ENCODE data around the gene TEX36.
"Not testable (repeated sequence)": the region's sequence is repeated elsewhere in the genome, so short reads cannot be mapped to it uniquely, and the experiment has no call there.

Gene TEX36

DNA sequence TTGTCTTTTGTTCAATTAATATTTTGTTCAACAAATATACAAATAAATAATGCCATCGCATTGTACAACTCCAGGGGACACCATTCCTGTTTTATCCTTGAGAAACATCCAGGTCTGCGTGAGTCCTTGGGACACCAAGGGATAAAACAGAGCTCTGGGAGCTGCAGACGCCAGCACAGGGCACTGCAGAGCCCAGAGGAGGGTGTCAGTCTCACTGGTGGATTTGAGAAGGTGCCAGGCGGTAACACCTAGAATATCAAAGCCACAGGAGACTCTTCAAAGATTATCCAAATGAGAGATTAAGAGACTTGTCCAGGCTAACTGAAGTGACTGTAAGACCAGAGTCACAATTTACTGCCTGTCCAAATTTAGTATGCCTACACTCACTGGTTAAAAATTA is 55.3 kb downstream of the TEX36 start:
- in situ Hi-C loops (cut with MboI; ENCODE audit: low pct_unique_long_range_greater_than_20kb, low sequenced_read_pairs, unreplicated experiment), result no loop called here
- TF ChIP-seq, protein P1, sequence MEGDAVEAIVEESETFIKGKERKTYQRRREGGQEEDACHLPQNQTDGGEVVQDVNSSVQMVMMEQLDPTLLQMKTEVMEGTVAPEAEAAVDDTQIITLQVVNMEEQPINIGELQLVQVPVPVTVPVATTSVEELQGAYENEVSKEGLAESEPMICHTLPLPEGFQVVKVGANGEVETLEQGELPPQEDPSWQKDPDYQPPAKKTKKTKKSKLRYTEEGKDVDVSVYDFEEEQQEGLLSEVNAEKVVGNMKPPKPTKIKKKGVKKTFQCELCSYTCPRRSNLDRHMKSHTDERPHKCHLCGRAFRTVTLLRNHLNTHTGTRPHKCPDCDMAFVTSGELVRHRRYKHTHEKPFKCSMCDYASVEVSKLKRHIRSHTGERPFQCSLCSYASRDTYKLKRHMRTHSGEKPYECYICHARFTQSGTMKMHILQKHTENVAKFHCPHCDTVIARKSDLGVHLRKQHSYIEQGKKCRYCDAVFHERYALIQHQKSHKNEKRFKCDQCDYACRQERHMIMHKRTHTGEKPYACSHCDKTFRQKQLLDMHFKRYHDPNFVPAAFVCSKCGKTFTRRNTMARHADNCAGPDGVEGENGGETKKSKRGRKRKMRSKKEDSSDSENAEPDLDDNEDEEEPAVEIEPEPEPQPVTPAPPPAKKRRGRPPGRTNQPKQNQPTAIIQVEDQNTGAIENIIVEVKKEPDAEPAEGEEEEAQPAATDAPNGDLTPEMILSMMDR (IDR thresholded peaks at IDR 0.05; ENCODE audit: extremely low read depth, insufficient read depth, missing control alignments), result no peak
- DNase-seq (ENCODE audit: low spot score), result no peak

DNA sequence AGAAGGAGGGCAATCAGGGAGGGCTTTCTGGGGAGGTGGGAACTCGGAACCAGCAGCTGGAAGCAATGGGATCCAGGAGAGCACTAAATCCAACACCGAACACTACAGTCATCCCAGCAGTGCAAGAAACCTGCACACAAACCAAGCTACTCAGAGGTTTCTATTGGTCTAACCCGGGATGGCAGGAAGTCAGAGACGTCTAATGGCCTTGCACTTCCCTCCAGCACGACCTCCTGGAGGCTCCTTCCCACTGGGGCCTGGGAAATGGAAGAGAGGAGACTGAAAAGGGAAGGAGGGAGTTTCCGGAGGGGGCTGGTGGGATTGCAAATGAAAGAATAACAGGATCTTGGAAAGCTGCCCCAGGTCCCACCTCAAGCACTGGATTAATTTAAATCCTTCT is 56.3 kb downstream of the TEX36 start:
- in situ Hi-C loops (cut with MboI; ENCODE audit: low pct_unique_long_range_greater_than_20kb, low sequenced_read_pairs, unreplicated experiment), result no loop called here
- no peak for DNase-seq (ENCODE audit: low spot score)
- TF ChIP-seq, protein P1 (IDR thresholded peaks at IDR 0.05; ENCODE audit: extremely low read depth, insufficient read depth, missing control alignments), result no peak

DNA sequence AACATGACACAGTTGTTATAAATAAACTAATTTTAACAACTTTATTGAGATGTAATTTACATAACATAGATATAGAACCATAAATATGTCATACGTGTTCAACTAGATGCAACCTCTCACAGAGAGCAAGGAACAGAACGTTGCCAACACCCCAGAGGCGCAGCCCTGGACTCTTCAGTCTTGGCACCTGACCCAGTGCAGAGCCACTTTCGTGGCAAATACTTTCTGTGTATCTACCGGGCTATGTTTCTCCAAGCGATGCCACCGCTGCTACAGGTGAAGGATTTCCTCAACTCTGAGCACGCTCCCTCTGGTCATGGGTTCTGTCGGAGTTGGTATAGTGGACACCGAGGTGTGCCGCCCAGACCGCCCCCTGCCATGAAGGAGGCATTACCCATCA is 57.4 kb downstream of the TEX36 start:
- TF ChIP-seq, protein P1 (IDR thresholded peaks at IDR 0.05; ENCODE audit: extremely low read depth, insufficient read depth, missing control alignments), result no peak
- no peak for DNase-seq (ENCODE audit: low spot score)
- in situ Hi-C loops (cut with MboI; ENCODE audit: low pct_unique_long_range_greater_than_20kb, low sequenced_read_pairs, unreplicated experiment), result no loop called here

DNA sequence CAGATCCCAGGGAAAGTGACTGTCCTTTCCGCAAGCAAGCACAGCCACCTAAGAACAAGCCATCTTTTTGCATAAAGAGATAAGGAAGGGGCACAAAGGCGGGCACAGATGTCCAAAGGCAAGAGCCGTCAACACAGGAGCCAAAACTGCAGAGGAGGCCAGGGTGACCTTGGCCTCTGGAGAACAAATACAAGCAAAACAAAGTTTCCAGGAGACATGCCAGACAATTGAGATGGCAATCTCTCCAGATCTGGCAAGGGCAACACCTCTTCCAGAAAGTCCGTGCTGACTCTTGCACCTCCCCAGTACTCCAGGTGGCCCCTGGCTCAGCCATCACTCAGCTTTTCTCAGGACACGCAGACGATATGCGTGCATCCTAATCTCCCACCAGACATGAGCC is 58.2 kb downstream of the TEX36 start:
- in situ Hi-C loops (cut with MboI; ENCODE audit: low pct_unique_long_range_greater_than_20kb, low sequenced_read_pairs, unreplicated experiment), result no loop called here
- DNase-seq (ENCODE audit: low spot score), result no peak
- TF ChIP-seq, protein P1 (IDR thresholded peaks at IDR 0.05; ENCODE audit: extremely low read depth, insufficient read depth, missing control alignments), result no peak

DNA sequence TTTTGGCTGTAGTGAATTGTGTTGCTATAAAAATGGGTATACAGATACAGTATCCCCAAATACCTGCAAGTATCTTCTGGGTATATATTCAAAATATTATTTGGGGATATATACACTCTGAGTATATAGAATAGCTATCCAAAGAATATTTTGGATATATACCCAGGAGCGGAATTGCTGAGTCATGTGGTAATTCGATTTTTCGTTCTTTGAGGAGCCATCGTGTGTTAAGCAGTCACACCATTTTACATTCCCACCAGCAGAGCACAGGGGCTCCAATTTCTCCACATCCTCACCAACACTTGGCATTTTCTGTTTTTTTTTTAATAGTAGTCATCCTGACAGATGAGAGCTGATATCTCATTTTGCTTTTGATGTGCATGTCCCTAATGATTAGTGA is 61.9 kb downstream of the TEX36 start:
- in situ Hi-C loops (cut with MboI; ENCODE audit: low pct_unique_long_range_greater_than_20kb, low sequenced_read_pairs, unreplicated experiment), result no loop called here
- DNase-seq (ENCODE audit: low spot score), result no peak
- TF ChIP-seq, protein P1 (IDR thresholded peaks at IDR 0.05; ENCODE audit: extremely low read depth, insufficient read depth, missing control alignments), result no peak

DNA sequence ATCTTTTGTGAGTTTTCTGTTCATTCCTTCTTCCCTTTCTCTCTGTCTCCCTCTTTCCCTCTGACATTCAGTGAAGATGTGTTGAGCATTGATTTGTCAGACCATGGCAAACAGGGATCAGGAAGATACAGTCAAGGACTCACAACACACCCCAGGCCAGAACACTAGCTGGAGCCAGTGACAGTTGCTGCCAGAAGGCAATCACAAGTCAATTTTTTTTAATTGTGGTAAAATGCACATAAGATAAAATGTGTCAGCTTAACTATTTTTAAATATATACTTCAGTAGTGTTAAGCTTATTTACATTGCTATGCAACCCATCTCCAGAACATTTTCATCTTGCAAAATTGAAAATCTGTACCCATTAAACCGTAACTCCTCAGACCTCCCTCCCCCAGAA is 62.6 kb downstream of the TEX36 start:
- TF ChIP-seq, protein P1 (IDR thresholded peaks at IDR 0.05; ENCODE audit: extremely low read depth, insufficient read depth, missing control alignments), result no peak
- in situ Hi-C loops (cut with MboI; ENCODE audit: low pct_unique_long_range_greater_than_20kb, low sequenced_read_pairs, unreplicated experiment), result no loop called here

DNA sequence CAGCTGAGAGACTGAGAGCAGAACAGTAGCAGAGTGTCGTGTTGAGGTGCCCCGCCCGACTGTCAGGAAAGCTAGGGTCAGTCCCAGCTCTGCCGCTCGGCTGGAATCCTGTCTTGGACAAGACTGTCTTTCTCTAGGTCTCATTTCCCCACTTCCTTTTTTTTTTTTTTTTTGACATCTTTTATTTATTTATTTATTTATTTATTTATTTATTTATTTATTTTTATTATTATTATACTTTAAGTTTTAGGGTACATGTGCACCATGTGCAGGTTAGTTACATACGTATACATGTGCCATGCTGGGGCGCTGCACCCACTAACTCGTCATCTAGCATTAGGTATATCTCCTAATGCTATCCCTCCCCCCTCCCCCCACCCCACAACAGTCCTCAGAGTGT is 69.9 kb downstream of the TEX36 start:
- DNase-seq (ENCODE audit: low spot score); in situ Hi-C loops (cut with MboI; ENCODE audit: low pct_unique_long_range_greater_than_20kb, low sequenced_read_pairs, unreplicated experiment): not testable (repeated sequence)

More for the DNA sequence above, 62.6 kb downstream of the TEX36 start:
- no peak for DNase-seq (ENCODE audit: low spot score)
